ENCODE measurements around the gene PMM1. TPM values are rescaled to one million over a fixed set of nuclear protein-coding genes. Genes with fewer than 3 reads are reported as not detected.
"Not testable (repeated sequence)": the region's sequence is repeated elsewhere in the genome, so short reads cannot be mapped to it uniquely, and the experiment has no call there.

PMM1 gene
- total RNA-seq, 1 experiment from 2014 or later = 24.2 TPM

DNA sequence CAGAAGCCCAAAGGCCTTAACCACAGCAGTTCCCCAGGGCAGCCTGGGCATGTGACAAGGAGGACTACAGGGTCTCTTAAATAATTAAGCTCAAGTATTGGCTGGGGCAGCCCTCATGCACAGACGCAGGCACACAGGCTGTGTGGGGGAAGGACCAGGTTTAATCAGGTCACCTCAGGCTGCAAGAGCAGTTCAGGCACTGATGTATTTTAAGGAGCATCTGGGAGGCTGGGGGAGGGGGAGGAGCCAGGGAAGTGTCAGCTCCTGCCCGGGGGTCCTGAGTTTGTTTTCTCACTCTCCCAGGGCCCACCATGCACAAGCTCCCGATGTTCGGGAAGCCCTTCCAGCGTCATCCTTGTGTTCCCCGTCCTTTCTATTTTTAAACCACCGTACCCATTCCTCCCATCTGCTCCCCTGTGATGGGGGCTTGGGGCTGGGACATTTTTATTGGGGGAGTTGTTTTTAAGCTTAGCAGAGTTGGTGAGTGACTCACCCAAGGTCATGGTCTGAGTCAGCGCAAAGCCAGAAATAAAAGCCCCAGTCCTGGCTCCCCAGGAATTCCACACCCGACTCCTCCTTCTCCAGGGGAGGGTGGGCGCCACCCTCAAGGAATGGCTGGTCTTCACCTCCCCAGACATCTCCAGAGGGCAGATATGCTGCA, 26.5 kb downstream of the PMM1 start:
- DNase-seq (ENCODE audit: low read depth) = peak; percentile 85

DNA sequence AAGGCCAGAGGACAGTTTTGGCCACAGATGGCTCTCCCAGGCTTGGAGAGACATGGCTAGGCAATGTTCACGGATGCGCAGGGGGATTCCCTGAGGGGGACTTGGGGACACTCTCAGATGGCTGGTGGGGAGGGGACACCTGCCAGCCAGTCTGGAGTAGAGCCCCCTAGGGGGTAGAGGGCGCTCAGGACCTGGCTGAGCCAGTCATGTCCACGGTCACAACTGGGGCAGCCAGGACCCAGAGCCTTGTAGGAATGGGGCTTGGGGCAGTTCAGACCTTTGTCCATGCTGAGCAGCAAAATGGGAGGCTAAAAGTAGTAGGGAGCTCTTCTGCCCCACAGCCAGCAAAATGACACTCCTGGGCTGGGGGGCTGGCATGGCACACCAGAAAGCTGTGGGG, 27.2 kb downstream of the PMM1 start:
- no peak for DNase-seq (ENCODE audit: low read depth)

DNA sequence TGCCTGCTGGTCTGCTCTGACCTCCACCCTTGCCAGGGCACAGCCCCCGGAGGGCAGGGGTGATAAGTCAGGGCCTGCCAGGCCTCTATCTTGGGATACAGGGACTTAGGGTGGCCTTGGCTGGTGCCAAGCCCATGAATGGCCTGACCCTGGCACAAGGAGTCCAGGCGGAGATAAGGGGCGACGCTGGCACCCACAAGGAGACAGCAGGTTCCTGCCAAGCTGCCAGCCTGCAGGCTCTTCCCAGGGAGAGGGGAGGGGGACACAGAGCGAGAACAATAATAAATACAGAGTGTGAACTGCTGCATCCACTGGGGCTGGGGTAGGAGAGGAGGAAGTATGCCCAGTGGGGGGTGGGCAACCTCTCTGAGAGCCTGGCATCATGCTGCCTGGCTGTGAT, 27.9 kb downstream of the PMM1 start:
- no peak for DNase-seq (ENCODE audit: low read depth)

DNA sequence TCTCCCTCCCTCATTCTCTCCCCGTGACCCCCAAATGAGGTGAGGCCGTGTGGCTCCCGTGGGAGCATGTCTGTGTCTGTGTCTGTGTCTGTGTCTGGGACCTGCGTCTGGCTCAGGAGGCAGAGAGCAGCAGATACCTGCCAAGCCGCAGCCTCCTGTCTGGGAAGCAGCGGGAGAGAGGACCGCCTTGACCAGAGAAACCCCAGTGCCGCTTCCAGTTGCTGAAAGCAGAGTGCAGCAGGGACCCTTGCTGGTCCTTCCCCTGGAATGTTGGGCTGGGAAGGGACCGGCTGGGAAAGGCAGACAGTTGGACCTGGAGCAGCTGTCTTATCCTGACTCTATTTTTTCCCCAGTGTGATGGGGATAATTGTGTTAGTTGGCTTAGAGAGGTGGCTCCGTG, 28.3 kb downstream of the PMM1 start:
- DNase-seq (ENCODE audit: low read depth) = no peak

DNA sequence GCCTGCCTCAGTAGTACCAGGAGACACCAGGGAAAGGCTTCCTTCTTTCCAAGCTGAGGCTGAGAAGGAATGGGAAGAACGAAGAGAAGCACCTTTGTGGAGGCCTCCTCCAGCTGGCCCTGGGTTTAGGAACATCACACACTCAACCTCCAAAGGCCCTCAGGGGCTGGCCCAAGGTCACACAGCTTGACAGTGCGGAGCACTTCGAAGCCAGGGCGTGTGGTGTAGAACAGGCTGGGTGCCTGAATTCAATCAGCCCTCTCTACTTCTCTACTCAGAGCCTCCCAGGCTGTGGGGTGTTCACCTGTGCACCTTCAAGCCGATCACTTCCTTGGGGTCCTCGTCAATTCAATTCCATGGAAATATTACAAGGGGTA, 29.6 kb downstream of the PMM1 start:
- DNase-seq (ENCODE audit: low read depth) = no peak

DNA sequence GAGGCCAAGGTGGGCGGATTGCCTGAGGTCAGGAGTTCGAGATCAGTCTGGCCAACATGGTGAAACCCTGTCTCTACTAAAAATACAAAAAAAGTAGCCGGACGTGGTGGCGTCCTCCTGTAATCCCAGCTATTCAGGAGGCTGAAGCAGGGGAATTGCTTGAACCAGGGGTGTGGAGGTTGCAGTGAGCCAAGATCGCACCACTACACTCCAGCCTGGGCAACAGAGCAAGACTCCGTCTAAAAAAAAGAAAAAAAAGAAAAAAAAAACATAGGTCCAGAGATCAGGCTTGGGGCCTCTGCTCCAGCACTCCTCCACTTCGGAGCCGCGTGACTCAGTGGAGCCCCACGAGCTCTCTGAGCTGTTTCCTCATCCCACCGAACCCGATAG, 31.4 kb downstream of the PMM1 start:
- not testable (repeated sequence) for DNase-seq (ENCODE audit: low read depth)

DNA sequence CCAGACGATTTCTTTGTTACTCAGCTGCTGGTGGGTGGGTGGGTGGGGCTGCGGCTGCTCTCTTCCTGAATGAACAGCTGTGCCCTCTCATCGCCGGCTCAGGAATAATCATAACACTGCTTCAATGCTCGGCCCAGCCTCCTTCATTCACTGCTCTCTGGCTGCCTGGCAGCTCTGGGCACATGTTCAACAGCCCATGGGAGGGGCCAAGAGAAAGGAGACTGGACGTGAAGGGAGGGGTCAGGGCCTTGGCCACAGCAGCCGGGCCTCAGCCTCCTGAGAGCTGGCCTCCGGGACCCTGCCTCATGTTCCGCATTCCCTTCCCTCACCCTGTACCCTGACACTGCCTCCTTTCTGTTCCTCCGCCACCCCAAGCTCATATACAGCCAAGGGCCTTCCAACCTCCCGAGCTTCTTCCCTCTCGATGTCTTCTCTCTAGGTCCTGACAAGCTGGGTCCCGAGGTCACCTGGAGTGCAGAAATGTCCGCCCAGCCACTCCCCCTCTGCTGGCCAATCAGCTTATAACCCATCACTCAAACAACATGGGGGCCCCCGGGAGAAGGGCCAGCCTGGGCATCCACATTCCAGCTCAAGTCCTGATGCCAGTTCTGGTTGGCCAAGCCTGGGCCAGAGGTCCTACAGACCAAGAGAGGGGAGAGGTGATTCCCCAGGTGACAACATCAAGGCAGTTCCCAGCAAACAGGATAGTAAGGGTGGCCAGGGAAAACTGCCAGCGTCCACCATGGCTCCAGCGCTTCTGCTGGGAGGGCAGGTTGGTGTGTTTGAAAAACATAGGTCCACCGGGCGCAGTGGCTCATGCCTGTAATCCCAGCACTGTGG, 32.0 kb downstream of the PMM1 start:
- DNase-seq (ENCODE audit: low read depth) = peak; percentile 79

DNA sequence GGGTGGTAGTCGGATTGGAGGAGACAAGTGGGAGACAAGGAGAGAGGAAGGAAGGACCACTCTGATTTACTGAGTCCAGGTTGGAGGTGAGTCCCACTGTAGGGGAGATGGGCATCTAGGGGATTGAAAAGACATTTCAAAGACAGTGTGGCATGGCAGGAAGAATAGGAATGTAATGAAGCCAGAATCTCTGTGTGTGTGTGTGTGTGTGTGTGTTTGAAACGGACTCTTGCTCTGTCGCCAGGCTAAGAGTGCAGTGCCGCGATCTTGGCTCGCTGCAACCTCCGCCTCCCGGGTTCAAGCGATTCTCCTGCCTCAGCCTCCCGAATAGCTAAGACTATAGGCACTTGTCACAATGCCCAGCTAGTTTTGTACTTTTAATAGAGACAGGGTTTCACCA, 33.1 kb downstream of the PMM1 start:
- no peak for DNase-seq (ENCODE audit: low read depth)

DNA sequence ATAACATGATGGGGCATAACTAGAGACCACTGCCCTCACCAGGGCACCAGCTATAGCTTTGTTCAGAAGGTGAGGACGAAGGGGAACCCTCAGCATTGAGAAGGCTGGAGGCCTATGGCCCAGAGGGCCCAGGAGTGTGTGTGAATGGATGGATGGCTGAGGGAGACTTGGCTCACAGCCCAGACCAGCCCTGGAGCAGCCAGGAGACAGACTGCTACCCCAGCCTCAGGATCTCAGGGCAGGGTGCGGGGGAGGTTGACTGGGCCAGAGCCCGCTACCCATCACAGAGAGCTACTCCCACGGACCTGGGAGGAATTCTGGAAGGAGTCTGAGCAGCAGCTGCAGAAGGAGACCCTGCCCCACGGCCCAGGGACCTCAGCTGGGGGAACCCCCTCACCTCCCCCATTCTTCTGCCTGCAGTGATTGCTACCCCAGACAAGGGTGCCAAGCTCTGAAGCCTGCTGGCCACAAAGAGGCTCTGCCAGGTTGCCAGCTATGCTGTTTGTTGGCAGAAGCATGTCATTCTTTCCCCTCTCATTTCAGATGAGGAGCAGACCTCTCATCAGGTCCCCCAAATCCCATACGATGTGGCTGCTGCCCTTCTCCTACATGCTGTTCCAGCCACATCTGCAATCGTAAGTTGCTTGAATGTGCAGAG, 34.2 kb downstream of the PMM1 start:
- DNase-seq (ENCODE audit: low read depth) = no peak

DNA sequence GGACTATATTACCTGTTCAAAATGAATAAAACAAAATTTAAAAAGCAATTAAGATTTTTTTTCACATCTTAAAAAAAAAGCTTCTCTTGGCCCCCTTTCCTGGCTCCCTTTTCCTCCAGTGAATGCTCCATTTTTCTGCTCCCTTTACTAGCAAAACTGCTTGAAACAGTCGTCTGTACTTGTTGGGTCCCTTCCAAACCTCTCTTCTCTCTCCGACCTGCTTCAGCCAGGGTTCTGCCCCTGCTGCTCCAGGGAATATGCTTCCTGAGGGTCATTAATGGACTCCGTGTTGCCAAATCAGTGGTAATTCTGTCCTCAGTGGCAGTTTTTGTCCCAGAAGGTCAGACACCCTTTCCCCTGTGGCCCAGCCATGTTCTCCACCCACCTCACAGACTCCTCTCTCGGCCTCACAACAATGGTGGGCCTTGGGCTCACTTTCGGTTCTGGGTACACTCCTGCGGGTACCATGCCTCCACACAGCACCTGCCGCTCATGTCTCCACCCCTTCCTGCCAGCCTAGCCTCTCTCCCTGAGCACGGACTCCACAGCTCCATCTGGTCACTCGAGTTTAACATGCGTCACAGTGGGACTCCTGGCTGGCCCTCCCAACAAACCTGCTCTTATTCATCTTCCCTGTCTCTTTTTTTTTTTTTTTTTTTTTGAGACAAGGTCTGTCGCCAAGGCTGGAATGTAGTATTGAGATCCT, 37.6 kb downstream of the PMM1 start:
- DNase-seq (ENCODE audit: low read depth) = no peak

DNA sequence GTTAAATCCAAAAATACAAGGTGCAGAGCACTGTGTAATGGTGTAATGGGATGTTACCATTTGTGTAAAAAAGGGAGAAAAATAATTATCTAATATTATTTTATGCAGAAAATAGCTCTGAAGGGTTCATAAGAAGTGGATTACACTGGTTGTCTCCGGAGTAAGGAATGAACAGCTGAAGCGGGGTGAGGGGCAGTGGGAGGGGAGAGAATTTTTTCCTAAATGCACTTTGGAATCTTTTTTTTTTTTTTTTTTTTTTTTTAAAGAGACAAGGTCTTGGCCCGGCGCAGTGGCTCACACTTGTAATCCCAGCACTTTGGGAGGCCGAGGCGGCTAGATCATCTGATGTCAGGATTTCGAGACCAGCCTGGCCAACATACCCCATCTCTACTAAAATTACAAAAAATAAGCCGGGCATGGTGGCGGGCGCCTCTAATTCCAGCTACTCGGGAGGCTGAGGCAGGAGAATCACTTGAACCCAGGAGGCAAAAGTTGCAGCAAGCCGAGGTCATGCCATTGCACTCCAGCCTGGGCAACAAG, 38.6 kb downstream of the PMM1 start:
- no peak for DNase-seq (ENCODE audit: low read depth)

DNA sequence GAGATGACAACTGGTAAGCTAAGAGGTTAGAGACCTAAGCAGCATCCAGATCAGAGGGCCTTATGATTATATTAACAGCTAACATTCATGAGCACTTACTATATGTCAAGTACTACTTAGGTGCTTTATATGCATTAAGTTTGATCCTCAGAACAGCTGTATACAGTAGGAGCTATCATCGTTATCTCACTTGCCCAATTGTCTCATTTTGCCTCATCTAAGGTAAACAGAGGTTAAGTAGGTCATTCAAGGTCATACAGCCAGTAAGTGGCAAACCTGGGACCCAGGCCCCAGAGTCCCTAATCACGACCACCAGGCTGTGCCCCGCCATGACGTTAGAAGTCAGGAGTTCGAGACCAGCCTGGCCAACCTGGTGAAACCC, 40.8 kb downstream of the PMM1 start:
- no peak for DNase-seq (ENCODE audit: low read depth)

DNA sequence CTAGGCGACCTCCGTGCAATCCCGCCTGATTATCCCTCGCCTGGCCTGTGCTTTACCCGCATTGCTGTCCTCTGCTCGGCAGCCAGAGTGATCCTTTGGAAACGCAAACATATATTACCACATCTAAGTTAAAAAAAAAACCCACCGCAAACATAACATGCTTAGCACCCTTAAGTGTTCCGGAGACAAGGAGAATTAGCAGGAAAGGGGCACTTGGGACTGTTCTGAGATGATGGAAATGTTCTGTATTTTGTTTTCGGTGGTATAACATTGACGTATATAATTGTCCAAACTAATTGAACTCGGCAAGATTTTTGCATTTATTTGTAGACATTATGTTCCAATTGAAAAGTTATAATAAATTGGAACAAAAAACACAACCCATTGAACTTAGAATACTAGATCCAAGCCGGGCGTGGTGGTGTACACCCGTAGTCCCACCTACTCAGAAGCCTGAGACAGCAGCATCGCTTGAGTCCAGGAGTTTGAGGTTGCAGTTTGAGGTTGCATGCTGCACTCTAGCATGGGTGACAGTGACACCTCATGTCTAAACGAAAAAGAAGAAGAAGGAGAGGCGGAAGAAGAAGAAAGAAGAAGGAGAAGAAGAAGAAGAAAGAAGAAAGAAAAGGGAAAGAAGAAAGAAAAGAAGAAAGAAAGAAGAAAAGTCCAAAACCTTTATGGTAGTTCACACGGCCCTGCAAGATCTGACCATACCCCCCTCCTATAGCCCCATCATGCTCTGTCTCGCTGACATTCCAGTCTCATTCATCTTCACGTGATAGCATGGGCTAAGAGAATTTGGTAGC, 44.8 kb downstream of the PMM1 start:
- no peak for DNase-seq (ENCODE audit: low read depth)

DNA sequence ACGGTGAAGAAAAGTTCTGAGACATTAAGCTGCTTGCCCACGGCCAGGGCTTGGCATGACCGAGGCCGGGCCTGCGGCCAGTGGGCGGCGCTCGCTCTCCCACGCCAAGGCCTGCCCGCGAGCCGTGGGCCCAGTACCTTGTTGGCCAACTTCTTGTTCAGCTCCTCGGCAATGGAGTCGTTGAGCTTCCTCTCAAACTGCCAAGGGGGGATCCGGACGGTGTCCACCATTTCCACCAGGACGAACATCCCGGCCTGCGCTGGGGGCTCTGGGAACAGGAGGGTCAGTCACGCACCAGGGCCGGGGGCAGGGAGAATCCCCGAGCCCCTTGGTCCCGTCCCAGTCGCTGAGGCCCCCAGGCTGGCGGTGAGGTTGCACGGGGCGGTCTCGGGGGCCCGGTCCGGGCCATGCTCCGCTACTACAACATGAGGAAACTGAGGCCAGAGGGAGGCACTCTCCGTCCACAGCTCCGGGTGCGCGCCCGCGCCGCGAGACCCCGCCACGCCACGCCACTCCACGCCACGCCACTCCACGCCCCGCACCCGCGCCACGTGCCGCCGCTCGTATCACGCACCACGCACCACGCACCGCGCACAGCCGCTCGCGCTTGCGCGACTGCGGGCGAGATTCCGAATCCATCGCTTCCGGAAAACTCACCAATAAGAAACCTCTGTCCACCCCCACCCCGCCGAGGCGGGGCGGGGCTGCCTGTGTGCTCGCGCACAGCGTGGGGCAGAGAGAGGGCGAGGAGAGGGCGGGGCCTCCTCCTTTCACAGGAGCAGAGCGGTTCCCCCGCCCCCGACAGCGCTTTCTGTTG, 45.6 kb downstream of the PMM1 start, which contains the start of gene POLR3H:
POLR3H (minus strand) TSS at position 617 of the 817 bp plus-strand sequence; CDS start at position 248, 369 bp downstream.
- peak; percentile 96 for DNase-seq (ENCODE audit: low read depth)

DNA sequence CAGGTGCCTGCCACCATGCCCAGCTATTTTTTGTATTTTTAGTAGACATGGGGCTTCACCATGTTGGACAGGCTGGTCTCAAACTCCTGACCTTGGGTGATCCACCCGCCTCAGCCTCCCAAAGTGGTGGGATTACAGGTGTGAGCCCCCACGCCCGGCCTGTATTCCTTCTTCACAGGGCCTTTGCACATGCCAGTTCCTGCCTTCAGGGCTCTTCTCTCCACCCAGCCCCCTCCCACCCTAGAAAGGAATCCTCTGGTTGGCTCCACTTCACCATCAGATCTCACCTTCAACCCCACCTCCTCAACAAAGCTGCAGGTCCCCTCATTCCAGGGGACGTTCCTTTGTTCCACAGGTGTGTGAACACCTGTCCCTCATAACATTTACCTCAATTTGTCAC, 47.4 kb downstream of the PMM1 start:
- no peak for DNase-seq (ENCODE audit: low read depth)

DNA sequence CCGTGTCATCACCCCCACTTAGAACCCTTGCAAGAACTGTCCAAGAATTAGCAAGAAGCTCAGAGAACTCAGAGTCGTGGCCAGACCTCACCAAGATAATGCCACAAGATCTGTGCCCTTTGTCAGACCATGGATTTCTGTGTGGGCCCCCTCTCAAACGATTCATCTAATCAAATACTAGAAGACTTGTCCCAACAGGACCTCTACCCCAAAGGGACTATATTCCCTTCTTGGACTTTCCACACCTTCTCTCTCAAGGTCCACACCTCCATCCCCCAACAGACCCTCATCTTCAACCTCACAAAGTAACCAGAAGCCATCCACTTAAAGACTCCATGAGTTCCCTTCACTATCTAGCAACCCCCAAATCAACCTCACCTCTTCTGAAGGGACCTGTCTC, 48.2 kb downstream of the PMM1 start:
- no peak for DNase-seq (ENCODE audit: low read depth)

DNA sequence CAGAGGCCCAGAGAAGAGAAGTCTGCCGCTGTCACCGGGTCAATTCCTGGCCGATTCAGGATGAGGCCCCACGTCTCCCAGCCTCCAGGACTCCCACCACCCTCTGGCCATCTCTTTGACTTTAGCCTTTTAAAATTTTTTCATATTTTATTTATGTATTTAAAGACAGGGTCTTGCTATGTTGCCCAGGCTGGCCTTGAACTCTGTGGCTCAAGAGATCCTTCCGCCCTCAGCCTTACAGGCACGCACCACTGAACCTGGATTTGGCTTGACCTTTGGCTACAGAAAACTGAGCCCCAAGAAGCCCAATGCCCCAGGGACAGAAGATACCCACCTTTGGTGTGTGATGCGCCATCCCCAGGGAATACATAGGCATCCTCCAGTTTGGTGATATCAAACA, 49.3 kb downstream of the PMM1 start:
- DNase-seq (ENCODE audit: low read depth) = no peak

DNA sequence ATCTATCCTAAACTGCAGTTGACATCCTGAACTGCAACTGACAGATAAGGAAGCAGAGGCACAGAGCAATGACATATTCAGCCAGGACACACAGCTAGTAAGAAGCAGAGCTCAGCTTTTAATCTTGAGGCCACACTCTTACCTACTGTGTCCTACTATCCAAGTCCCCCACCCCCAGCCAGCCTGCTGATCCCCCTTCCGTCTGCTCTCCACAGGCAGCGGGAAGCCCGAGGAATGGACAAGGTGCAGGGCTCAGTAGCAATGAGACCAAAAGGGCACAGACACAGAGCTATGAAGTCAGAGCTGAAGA, 49.7 kb downstream of the PMM1 start:
- DNase-seq (ENCODE audit: low read depth) = no peak

DNA sequence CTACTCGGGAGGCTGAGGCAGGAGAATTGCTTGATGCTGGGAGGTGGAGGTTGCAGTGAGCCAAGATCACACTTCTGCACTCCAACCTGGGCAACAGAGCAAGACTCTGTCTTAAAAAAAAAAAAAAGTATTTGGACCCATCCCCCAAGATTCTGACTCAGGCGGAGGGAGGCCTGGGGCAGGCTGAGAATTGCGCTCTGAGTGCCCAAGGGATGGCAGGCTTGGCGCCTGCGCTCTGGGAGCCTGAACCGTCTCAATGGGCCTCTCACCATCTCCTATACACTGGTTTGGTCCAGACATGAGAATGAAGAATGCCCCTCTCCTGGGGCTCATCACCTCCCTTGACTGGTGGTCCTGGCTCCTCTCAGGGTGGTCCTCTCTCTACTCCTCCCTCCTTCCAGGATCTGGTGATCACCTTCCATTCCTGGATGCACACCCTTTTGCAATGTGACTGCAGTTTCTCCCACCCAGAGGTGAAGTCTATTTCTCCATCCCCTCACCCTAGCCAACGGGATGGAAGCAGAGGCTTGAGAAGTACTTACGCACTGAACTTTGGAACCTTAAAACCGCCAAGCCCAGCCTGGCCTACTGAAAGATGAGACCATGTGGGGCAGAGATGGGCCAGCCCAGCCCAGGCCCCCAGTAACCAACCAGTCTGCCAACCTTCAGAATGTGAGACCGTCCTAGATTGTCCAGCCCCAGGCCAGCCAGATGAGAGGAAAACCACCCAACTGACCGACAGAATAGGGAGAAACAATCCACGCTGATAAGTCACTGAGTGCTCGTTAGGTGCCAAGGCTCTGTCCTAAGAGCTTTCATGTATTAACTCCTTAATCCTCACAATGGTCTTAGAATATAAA, 50.3 kb downstream of the PMM1 start:
- no peak for DNase-seq (ENCODE audit: low read depth)
